ENCODE measurements around the gene ATF7.
"Not testable (repeated sequence)": the region's sequence is repeated elsewhere in the genome, so short reads cannot be mapped to it uniquely, and the experiment has no call there.

Gene ATF7

GRCh38 chr12:53627919-53628318 is 1.7 kb upstream of the ATF7 start:
- DNase-seq (ENCODE audit: low read depth in 2 of 2): no peak

- DNase-seq (ENCODE audit: low read depth in 2 of 2): no peak
Measured at GRCh38 chr12:53626702-53627169, 554 bp upstream of the ATF7 start.

GRCh38 chr12:53625373-53625945 is 723 bp downstream of the ATF7 start:
- no peak for DNase-seq (ENCODE audit: low read depth in 2 of 2)

GRCh38 chr12:53624956-53625355 is 1.2 kb downstream of the ATF7 start:
- no peak for DNase-seq (ENCODE audit: low read depth in 2 of 2)

- DNase-seq (ENCODE audit: low read depth in 2 of 2): no peak
Measured at GRCh38 chr12:53624458-53624857, 1.7 kb downstream of the ATF7 start.

- no peak for DNase-seq (ENCODE audit: low read depth in 2 of 2)
Measured at GRCh38 chr12:53623548-53624385, 2.4 kb downstream of the ATF7 start.

GRCh38 chr12:53622724-53623123 is 3.5 kb downstream of the ATF7 start:
- DNase-seq (ENCODE audit: low read depth in 2 of 2): no peak

GRCh38 chr12:53618275-53618674 is 7.9 kb downstream of the ATF7 start:
- no peak for DNase-seq (ENCODE audit: low read depth in 2 of 2)

- DNase-seq (ENCODE audit: low read depth in 2 of 2): no peak
Measured at GRCh38 chr12:53617700-53618099, 8.5 kb downstream of the ATF7 start.

- DNase-seq (ENCODE audit: low read depth in 2 of 2): no peak
Measured at GRCh38 chr12:53616950-53617349, 9.2 kb downstream of the ATF7 start.

GRCh38 chr12:53613821-53614220 is 12.4 kb downstream of the ATF7 start:
- DNase-seq (ENCODE audit: low read depth in 2 of 2): no peak

- no peak for DNase-seq (ENCODE audit: low read depth in 2 of 2)
Measured at GRCh38 chr12:53612978-53613377, 13.2 kb downstream of the ATF7 start.

- DNase-seq (ENCODE audit: low read depth in 2 of 2): no peak
Measured at GRCh38 chr12:53611304-53611703, 14.9 kb downstream of the ATF7 start.

GRCh38 chr12:53606688-53607087 is 19.5 kb downstream of the ATF7 start:
- DNase-seq (ENCODE audit: low read depth in 2 of 2): not testable (repeated sequence)

- no peak for DNase-seq (ENCODE audit: low read depth in 2 of 2)
Measured at GRCh38 chr12:53604581-53604980, 21.6 kb downstream of the ATF7 start.

GRCh38 chr12:53603804-53604203 is 22.4 kb downstream of the ATF7 start:
- DNase-seq (ENCODE audit: low read depth in 2 of 2): no peak

GRCh38 chr12:53603196-53603595 is 23.0 kb downstream of the ATF7 start:
- DNase-seq (ENCODE audit: low read depth in 2 of 2): no peak

GRCh38 chr12:53602176-53602864 is 23.9 kb downstream of the ATF7 start:
- DNase-seq (ENCODE audit: low read depth in 2 of 2): no peak

GRCh38 chr12:53601296-53601847 is 24.8 kb downstream of the ATF7 start:
- no peak for DNase-seq (ENCODE audit: low read depth in 2 of 2)

GRCh38 chr12:53600490-53601295 is 25.5 kb downstream of the ATF7 start:
- DNase-seq (ENCODE audit: low read depth in 2 of 2): no peak

GRCh38 chr12:53599579-53599978 is 26.6 kb downstream of the ATF7 start:
- DNase-seq (ENCODE audit: low read depth in 2 of 2): no peak

GRCh38 chr12:53598971-53599370 is 27.2 kb downstream of the ATF7 start:
- not testable (repeated sequence) for DNase-seq (ENCODE audit: low read depth in 2 of 2)

Measured in stimulated activated CD8-positive, alpha-beta memory T cell treated with anti-CD3 and anti-CD28 coated beads, Interleukin-2, amount 100 ng/mL, for 1 hour (primary cell).